Head of caudate nucleus (tissue), 42 donors: ENCODE measurements around the gene TH.
"Not testable (repeated sequence)": the region's sequence is repeated elsewhere in the genome, so short reads cannot be mapped to it uniquely, and the experiment has no call there.

Experiments
- DNase-seq, 42 donors: peaks; one replicate each; pipeline versions ENCODE4 v3.0.0 to v3.0.0-alpha.2; 2020 to 2021; ENCODE audit warnings: mixed read lengths in 7 of 42
- intact Hi-C: fragments of 100-400 bp; cut with DNase I; formaldehyde crosslinking; loops from one replicate; pipeline ENCODE4 v1.15.0; 2022

The TH gene

GRCh38 chr11:2186669-2187279 lies 15.2 kb upstream of the TH start:
- intact Hi-C loops: loop anchor here (5.0 kb wide), 1 partner anchor 236 kb away; no protein-coding TSS in a partner anchor
- DNase-seq: peak in 4 of 42 donors; percentile 19 to 31 (median 26)

- intact Hi-C loops: loop anchor here (5.0 kb wide), 1 partner anchor 237 kb away; no protein-coding TSS in a partner anchor
- DNase-seq: peak in 24 of 42 donors; percentile 25 to 74 (median 40)
Observed at GRCh38 chr11:2185324-2186085, 13.9 kb upstream of the TH start.

GRCh38 chr11:2182692-2183474 lies 11.3 kb upstream of the TH start:
- intact Hi-C loops: no loop called here
- DNase-seq: no peak

- no peak for DNase-seq
- intact Hi-C loops: no loop called here
Observed at GRCh38 chr11:2182075-2182474, 10.5 kb upstream of the TH start.

- intact Hi-C loops: no loop called here
- no peak for DNase-seq
Observed at GRCh38 chr11:2180789-2181370, 9.3 kb upstream of the TH start.

GRCh38 chr11:2180347-2180746 lies 8.7 kb upstream of the TH start:
- DNase-seq: no peak
- intact Hi-C loops: no loop called here

- no peak for DNase-seq
- intact Hi-C loops: no loop called here
Observed at GRCh38 chr11:2179516-2179915, 7.9 kb upstream of the TH start.

GRCh38 chr11:2178906-2179494 lies 7.4 kb upstream of the TH start:
- peak in 22 of 42 donors; percentile 14 to 75 (median 36) for DNase-seq
- intact Hi-C loops: no loop called here

GRCh38 chr11:2178055-2178773 lies 6.6 kb upstream of the TH start:
- DNase-seq, intact Hi-C loops: not testable (repeated sequence)

- no peak for DNase-seq
- intact Hi-C loops: no loop called here
Observed at GRCh38 chr11:2177076-2177475, 5.5 kb upstream of the TH start.

GRCh38 chr11:2176389-2176900 lies 4.8 kb upstream of the TH start:
- intact Hi-C loops: no loop called here
- DNase-seq: no peak

- intact Hi-C loops: no loop called here
- DNase-seq: no peak
Observed at GRCh38 chr11:2175659-2176058, 4.0 kb upstream of the TH start.

GRCh38 chr11:2174361-2174760 lies 2.7 kb upstream of the TH start:
- intact Hi-C loops: no loop called here
- DNase-seq: no peak

- no peak for DNase-seq
Observed at GRCh38 chr11:2173761-2174160, 2.1 kb upstream of the TH start.

GRCh38 chr11:2173150-2173693 lies 1.6 kb upstream of the TH start:
- no peak for DNase-seq
- intact Hi-C loops: no loop called here

More at GRCh38 chr11:2173761-2174160, 2.1 kb upstream of the TH start:
- intact Hi-C loops: no loop called here

- intact Hi-C loops: no loop called here
- no peak for DNase-seq
Observed at GRCh38 chr11:2172676-2173075, 1.1 kb upstream of the TH start.

- intact Hi-C loops: no loop called here
- no peak for DNase-seq
Observed at GRCh38 chr11:2169626-2170570, 1.7 kb downstream of the TH start.
